Measurements from ENCODE around the gene ALDH8A1. TPM values are rescaled to one million over a fixed set of nuclear protein-coding genes. Genes with fewer than 3 reads are reported as not detected.

Gene ALDH8A1
- polyA plus RNA-seq, 1 of the 3 experiments (the other 2 are of a cell fraction) = 0.25 TPM

GRCh38 chr6:134892362-134892761, 57.5 kb downstream of the ALDH8A1 start:
- H3K27ac ChIP-seq (ENCODE audit: low read depth in 2 of 2, low read length in 1 of 2) = no peak overlapping the region
- H3K9me2 ChIP-seq = no peaks in the 10 kb centered on the region
- H3K27me3 ChIP-seq (ENCODE audit: insufficient read depth) = no peaks in the 10 kb centered on the region
- no peak overlapping the region for H2AFZ ChIP-seq (ENCODE audit: low read depth)
- H4K20me1 ChIP-seq (ENCODE audit: insufficient read depth) = no peaks in the 10 kb centered on the region
- CTCF ChIA-PET = interaction anchor here (2.7 kb wide), 1 partner anchor 10 kb away, joined by 8 read pairs; no protein-coding TSS in a partner anchor
- POLR2A ChIA-PET = no interaction called here
- H3K4me3 ChIP-seq (ENCODE audit: low read depth in 2 of 2, low read length in 1 of 2) = no peak overlapping the region
- no peaks in the 10 kb centered on the region for H3F3A ChIP-seq (replicated peaks; ENCODE audit: insufficient read depth)
- H3K36me3 ChIP-seq (replicated peaks in 1 of 2; ENCODE audit: control insufficient read depth in 1 of 2, insufficient read depth in 2 of 2, low read length in 1 of 2) = no peaks in the 10 kb centered on the region
- no peaks in the 10 kb centered on the region for H3K9me3 ChIP-seq
- H3K4me2 ChIP-seq = no peak overlapping the region
- no peaks in the 10 kb centered on the region for H3K79me2 ChIP-seq (ENCODE audit: insufficient read depth)
- no peak for DNase-seq
- H3K9ac ChIP-seq = no peak overlapping the region
- no peaks in the 10 kb centered on the region for H3K4me1 ChIP-seq (ENCODE audit: control insufficient read depth in 1 of 2, insufficient read depth in 2 of 2, low read depth in 1 of 2, low read length in 1 of 2)
- no peak for TF ChIP-seq MXI1 (IDR thresholded peaks at IDR 0.05; ENCODE audit: low read depth, low read length)

DNA sequence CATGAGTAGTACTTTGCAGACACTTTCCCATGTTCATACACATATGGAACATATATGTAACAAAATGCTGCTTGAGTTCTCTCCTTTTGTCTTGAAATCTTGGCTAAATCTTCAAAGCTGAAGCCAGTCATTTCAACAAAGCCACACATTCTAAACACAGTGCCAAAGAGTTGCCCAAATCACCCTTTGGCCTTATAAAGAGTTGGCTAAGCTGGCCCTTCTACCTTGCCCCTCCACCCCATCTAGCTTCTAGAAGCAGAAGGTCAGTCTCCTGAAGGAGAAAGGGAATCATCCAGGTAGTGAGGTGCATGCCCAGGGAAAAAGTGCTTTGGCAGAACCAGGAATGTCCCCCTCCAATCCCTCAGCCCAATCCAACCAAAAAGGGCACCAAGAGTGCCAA, 58.3 kb downstream of the ALDH8A1 start:
- CTCF ChIA-PET = interaction anchor here (2.7 kb wide), 1 partner anchor 9 kb away, joined by 8 read pairs; no protein-coding TSS in a partner anchor

More for the DNA sequence above, 58.3 kb downstream of the ALDH8A1 start:
- H3K4me2 ChIP-seq = no peak overlapping the region
- no peaks in the 10 kb centered on the region for H3K27me3 ChIP-seq (ENCODE audit: insufficient read depth)
- H3K79me2 ChIP-seq (ENCODE audit: insufficient read depth) = no peaks in the 10 kb centered on the region
- H3K36me3 ChIP-seq (replicated peaks in 1 of 2; ENCODE audit: control insufficient read depth in 1 of 2, insufficient read depth in 2 of 2, low read length in 1 of 2) = no peaks in the 10 kb centered on the region
- POLR2A ChIA-PET = no interaction called here
- H3K9me3 ChIP-seq = no peaks in the 10 kb centered on the region
- H3K4me1 ChIP-seq (ENCODE audit: control insufficient read depth in 1 of 2, insufficient read depth in 2 of 2, low read depth in 1 of 2, low read length in 1 of 2) = no peaks in the 10 kb centered on the region
- DNase-seq = no peak
- no peak overlapping the region for H3K9ac ChIP-seq
- no peak overlapping the region for H3K27ac ChIP-seq (ENCODE audit: low read depth in 2 of 2, low read length in 1 of 2)
- H2AFZ ChIP-seq (ENCODE audit: low read depth) = no peak overlapping the region
- H3F3A ChIP-seq (replicated peaks; ENCODE audit: insufficient read depth) = no peaks in the 10 kb centered on the region
- H4K20me1 ChIP-seq (ENCODE audit: insufficient read depth) = no peaks in the 10 kb centered on the region
- H3K4me3 ChIP-seq (ENCODE audit: low read depth in 2 of 2, low read length in 1 of 2) = no peak overlapping the region
- no peaks in the 10 kb centered on the region for H3K9me2 ChIP-seq
- TF ChIP-seq RAD21 (IDR thresholded peaks at IDR 0.05; ENCODE audit: low read length) (no peak), EP300 (IDR thresholded peaks at IDR 0.05; ENCODE audit: borderline replicate concordance in 1 of 2, low read depth in 1 of 2, low read length in 1 of 2) (no peak), SMC3 (IDR thresholded peaks at IDR 0.05; ENCODE audit: low read depth, low read length) (no peak), YY1 (IDR thresholded peaks at IDR 0.05; ENCODE audit: low read depth) (no peak), TCF12 (IDR thresholded peaks at IDR 0.05) (no peak), ELF1 (IDR thresholded peaks at IDR 0.05) (no peak), FOXM1 (IDR thresholded peaks at IDR 0.05; ENCODE audit: low read depth) (no peak), NFIC (IDR thresholded peaks at IDR 0.05; ENCODE audit: borderline replicate concordance) (no peak), NRF1 (IDR thresholded peaks at IDR 0.05; ENCODE audit: low read depth, low read length) (no peak), GABPA (IDR thresholded peaks at IDR 0.05; ENCODE audit: low read depth) (no peak), POLR2AphosphoS5 (IDR thresholded peaks at IDR 0.05; ENCODE audit: low read depth, low read length) (no peak), FOXJ3 (CRISPR knock-in tag; IDR thresholded peaks at IDR 0.05) (no peak), RFX5 (IDR thresholded peaks at IDR 0.05; ENCODE audit: low read length) (no peak), MEF2A (IDR thresholded peaks at IDR 0.05; ENCODE audit: borderline replicate concordance, low read depth) (no peak), JUND (IDR thresholded peaks at IDR 0.05) (no peak), GATA2 (CRISPR knock-in tag; IDR thresholded peaks at IDR 0.05) (no peak), IRF3 (IDR thresholded peaks at IDR 0.05; ENCODE audit: low read depth, low read length) (no peak)
- TF ChIP-seq, protein P1, sequence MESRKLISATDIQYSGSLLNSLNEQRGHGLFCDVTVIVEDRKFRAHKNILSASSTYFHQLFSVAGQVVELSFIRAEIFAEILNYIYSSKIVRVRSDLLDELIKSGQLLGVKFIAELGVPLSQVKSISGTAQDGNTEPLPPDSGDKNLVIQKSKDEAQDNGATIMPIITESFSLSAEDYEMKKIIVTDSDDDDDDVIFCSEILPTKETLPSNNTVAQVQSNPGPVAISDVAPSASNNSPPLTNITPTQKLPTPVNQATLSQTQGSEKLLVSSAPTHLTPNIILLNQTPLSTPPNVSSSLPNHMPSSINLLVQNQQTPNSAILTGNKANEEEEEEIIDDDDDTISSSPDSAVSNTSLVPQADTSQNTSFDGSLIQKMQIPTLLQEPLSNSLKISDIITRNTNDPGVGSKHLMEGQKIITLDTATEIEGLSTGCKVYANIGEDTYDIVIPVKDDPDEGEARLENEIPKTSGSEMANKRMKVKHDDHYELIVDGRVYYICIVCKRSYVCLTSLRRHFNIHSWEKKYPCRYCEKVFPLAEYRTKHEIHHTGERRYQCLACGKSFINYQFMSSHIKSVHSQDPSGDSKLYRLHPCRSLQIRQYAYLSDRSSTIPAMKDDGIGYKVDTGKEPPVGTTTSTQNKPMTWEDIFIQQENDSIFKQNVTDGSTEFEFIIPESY (IDR thresholded peaks at IDR 0.05; ENCODE audit: borderline replicate concordance, low read depth) = no peak
- TF ChIP-seq, protein P2, sequence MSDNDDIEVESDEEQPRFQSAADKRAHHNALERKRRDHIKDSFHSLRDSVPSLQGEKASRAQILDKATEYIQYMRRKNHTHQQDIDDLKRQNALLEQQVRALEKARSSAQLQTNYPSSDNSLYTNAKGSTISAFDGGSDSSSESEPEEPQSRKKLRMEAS (IDR thresholded peaks at IDR 0.05; ENCODE audit: low read depth) = no peak
